ENCODE measurements around the gene SLC12A6.

Gene SLC12A6

GRCh38 chr15:34182942-34183341 is 154.6 kb downstream of the SLC12A6 start:
- no peak overlapping the region for H3K4me3 ChIP-seq (ENCODE audit: low read length)
- TF ChIP-seq CTCF (IDR thresholded peaks at IDR 0.05; ENCODE audit: insufficient read depth, low read depth, low read length, missing control alignments): no peak
- peak; percentile 60 for DNase-seq (ENCODE audit: low read depth)
